Astrocyte (in vitro differentiated cells and primary cell): ENCODE data around the gene PEAK1. TPM values are rescaled to one million over a fixed set of nuclear protein-coding genes. Genes with fewer than 3 reads are reported as not detected.

Experiments
- DNase-seq: peaks from one replicate; pipeline ENCODE4 v3.0.0-alpha.2; 2010; ENCODE audit warnings: low read depth
- FAIRE-seq: peaks from 2 replicates; lab custom pipeline; 2011; peaks lifted over from hg19 to GRCh38; lab: Jason Lieb, UNC
- H2AFZ ChIP-seq: 2 replicates; pipeline ENCODE4 v1.6.0; 2012; ENCODE audit warnings: low read depth, low read length, inconsistent platforms
- H3K27ac ChIP-seq: 2 replicates; pipeline ENCODE4 v1.5.1; 2011; ENCODE audit warnings: low read depth, low read length, inconsistent platforms
- H3K27me3 ChIP-seq: 2 replicates; pipeline ENCODE4 v1.6.0; 2011; ENCODE audit warnings: low read length, inconsistent platforms; ENCODE audit not compliant: insufficient read depth
- H3K36me3 ChIP-seq: 2 replicates; pipeline ENCODE4 v1.5.1; 2011; ENCODE audit warnings: low read length, inconsistent platforms; ENCODE audit not compliant: insufficient read depth
- H3K4me1 ChIP-seq: 2 replicates; pipeline ENCODE4 v1.5.1; 2011; ENCODE audit warnings: low read length, inconsistent platforms; ENCODE audit not compliant: insufficient read depth
- H3K4me2 ChIP-seq: 2 replicates; pipeline ENCODE4 v1.6.0; 2012; ENCODE audit warnings: low read length, inconsistent platforms
- H3K4me3 ChIP-seq: 2 replicates; pipeline ENCODE4 v1.5.1; 2011; ENCODE audit warnings: low read depth, mild to moderate bottlenecking, low read length, inconsistent platforms; ENCODE audit not compliant: insufficient read depth
- H3K79me2 ChIP-seq: 2 replicates; pipeline ENCODE4 v1.6.0; 2012; ENCODE audit warnings: mild to moderate bottlenecking, low read length, inconsistent platforms; ENCODE audit not compliant: insufficient read depth
- H3K9ac ChIP-seq: 2 replicates; pipeline ENCODE4 v1.6.0; 2012; ENCODE audit warnings: mild to moderate bottlenecking, low read length, inconsistent platforms
- H3K9me3 ChIP-seq: 2 replicates; pipeline ENCODE4 v1.5.1; 2012; ENCODE audit warnings: low read depth, mild to moderate bottlenecking, low read length, inconsistent platforms; ENCODE audit not compliant: insufficient read depth
- H4K20me1 ChIP-seq: 2 replicates; pipeline ENCODE4 v1.6.0; 2012; ENCODE audit warnings: low read length, inconsistent platforms; ENCODE audit not compliant: insufficient read depth
- H3K27ac Mint-ChIP-seq: one replicate; pipeline ENCODE4 v1.8.0; 2021; ENCODE audit warnings: mild to moderate bottlenecking, mixed read lengths; ENCODE audit not compliant: unreplicated experiment
- H3K27me3 Mint-ChIP-seq: one replicate; pipeline ENCODE4 v1.8.0; 2021; ENCODE audit warnings: low read depth, mixed read lengths; ENCODE audit not compliant: unreplicated experiment
- H3K36me3 Mint-ChIP-seq: one replicate; pipeline ENCODE4 v1.8.0; 2021; ENCODE audit warnings: low read depth, mixed read lengths; ENCODE audit not compliant: unreplicated experiment
- H3K4me1 Mint-ChIP-seq: one replicate; pipeline ENCODE4 v1.8.0; 2021; ENCODE audit warnings: low read depth, mixed read lengths; ENCODE audit not compliant: unreplicated experiment
- H3K4me3 Mint-ChIP-seq: one replicate; pipeline ENCODE4 v1.8.0; 2021; ENCODE audit warnings: mild to moderate bottlenecking, moderate library complexity, mixed read lengths; ENCODE audit not compliant: unreplicated experiment
- H3K9me3 Mint-ChIP-seq: one replicate; pipeline ENCODE4 v1.8.0; 2021; ENCODE audit warnings: mild to moderate bottlenecking, mixed read lengths; ENCODE audit not compliant: unreplicated experiment
- CTCF ChIP-seq: IDR thresholded peaks from 2 replicates; pipeline ENCODE4 v1.5.1; 2011; ENCODE audit warnings: low read depth, mild to moderate bottlenecking, inconsistent platforms, low read length, moderate library complexity; ENCODE audit not compliant: insufficient read depth
- EZH2 ChIP-seq: IDR thresholded peaks from 2 replicates; pipeline ENCODE4 v1.6.1; 2012; ENCODE audit warnings: mild to moderate bottlenecking, low read length, inconsistent platforms; ENCODE audit not compliant: insufficient read depth
- total RNA-seq: library from RNA; stranded (reverse); gene quantifications from 2 replicates; pipeline ENCODE4 v1.2.1, GENCODE V29; 2021

The PEAK1 gene
- total RNA-seq, 1 donor from 2014 or later: 62.3 TPM

- no peaks in the 10 kb centered on the region for H3K9me3 Mint-ChIP-seq
- H3K4me1 Mint-ChIP-seq: peaks cover 17% of the 10 kb centered on the region
- no peaks in the 10 kb centered on the region for H3K79me2 ChIP-seq
- FAIRE-seq: no peak
- H2AFZ ChIP-seq: no peak overlapping the region
- no peaks in the 10 kb centered on the region for H3K27me3 ChIP-seq
- peaks cover 2% of the 10 kb centered on the region for H3K36me3 Mint-ChIP-seq
- H3K36me3 ChIP-seq: no peaks in the 10 kb centered on the region
- no peak overlapping the region for H3K4me3 ChIP-seq
- peaks cover 5% of the 10 kb centered on the region for H4K20me1 ChIP-seq
- no peak for DNase-seq
- TF ChIP-seq CTCF: no peak
- TF ChIP-seq EZH2: no peak
- no peak overlapping the region for H3K4me2 ChIP-seq
- no peak overlapping the region for H3K27ac Mint-ChIP-seq
- H3K27ac ChIP-seq: no peak overlapping the region
- no peaks in the 10 kb centered on the region for H3K4me1 ChIP-seq
- H3K9ac ChIP-seq: no peak overlapping the region
- no peak overlapping the region for H3K4me3 Mint-ChIP-seq
- H3K9me3 ChIP-seq: no peaks in the 10 kb centered on the region
- H3K27me3 Mint-ChIP-seq: no peaks in the 10 kb centered on the region
These were observed 193.3 kb downstream of the PEAK1 start for GRCh38 chr15:77226652-77227051.

GRCh38 chr15:77225646-77226045 is 194.3 kb downstream of the PEAK1 start:
- Mint-ChIP-seq H3K36me3 (peaks cover 2% of the 10 kb centered on the region), H3K4me3 (no peak overlapping the region), H3K27me3 (no peaks in the 10 kb centered on the region), H3K9me3 (no peaks in the 10 kb centered on the region), H3K27ac (no peak overlapping the region), H3K4me1 (peaks cover 17% of the 10 kb centered on the region)
- DNase-seq: no peak
- TF ChIP-seq CTCF (no peak), EZH2 (no peak)
- H3K9ac ChIP-seq: no peak overlapping the region
- H3K36me3 ChIP-seq: no peaks in the 10 kb centered on the region
- no peak overlapping the region for H3K4me3 ChIP-seq
- H2AFZ ChIP-seq: no peak overlapping the region
- H3K27me3 ChIP-seq: no peaks in the 10 kb centered on the region
- no peaks in the 10 kb centered on the region for H3K9me3 ChIP-seq
- H3K27ac ChIP-seq: no peak overlapping the region
- FAIRE-seq: no peak
- no peaks in the 10 kb centered on the region for H3K4me1 ChIP-seq
- no peaks in the 10 kb centered on the region for H3K79me2 ChIP-seq
- peaks cover 4% of the 10 kb centered on the region for H4K20me1 ChIP-seq
- H3K4me2 ChIP-seq: no peak overlapping the region

GRCh38 chr15:77225088-77225487 is 194.8 kb downstream of the PEAK1 start:
- Histone ChIP-seq H3K9me3 (no peaks in the 10 kb centered on the region), H4K20me1 (no peaks in the 10 kb centered on the region), H3K36me3 (no peaks in the 10 kb centered on the region), H2AFZ (no peak overlapping the region), H3K9ac (no peak overlapping the region), H3K4me3 (no peak overlapping the region), H3K79me2 (no peaks in the 10 kb centered on the region), H3K27me3 (no peaks in the 10 kb centered on the region), H3K27ac (no peak overlapping the region), H3K4me1 (no peaks in the 10 kb centered on the region), H3K4me2 (no peak overlapping the region)
- Mint-ChIP-seq H3K36me3 (no peaks in the 10 kb centered on the region), H3K9me3 (no peaks in the 10 kb centered on the region), H3K4me1 (peaks cover 17% of the 10 kb centered on the region), H3K27ac (no peak overlapping the region), H3K4me3 (no peak overlapping the region), H3K27me3 (no peaks in the 10 kb centered on the region)
- DNase-seq (no peak), FAIRE-seq (no peak)
- no peak for TF ChIP-seq CTCF
- TF ChIP-seq EZH2: no peak
